GM12878 (cell line): Measurements from ENCODE around the gene ADRA2C. TPM values are rescaled to one million over a fixed set of nuclear protein-coding genes. Genes with fewer than 3 reads are reported as not detected.

Source experiments
- CREB1 ChIP-seq: IDR thresholded peaks from 2 replicates; pipeline ENCODE4 v1.6.1; 2012; ENCODE audit warnings: low read depth, mild to moderate bottlenecking, inconsistent platforms
- CUX1 ChIP-seq: IDR thresholded peaks from 2 replicates; pipeline ENCODE4 v1.6.1; 2012; ENCODE audit warnings: improper control_type of control experiment, low read depth, low read length; ENCODE audit not compliant: insufficient replicate concordance
- EP300 ChIP-seq, 2 experiments: fragments of 150-350 bp in 1 of 2; IDR thresholded peaks; 2 replicates each; pipeline ENCODE4 v1.6.1; 2011 to 2012; ENCODE audit warnings: low read depth in 2 of 2, low read length in 2 of 2, borderline replicate concordance in 1 of 2, improper control_type of control experiment in 1 of 2, inconsistent platforms in 1 of 2; ENCODE audit not compliant: control insufficient read depth in 1 of 2
- IRF5 ChIP-seq: fragments of 450-650 bp; IDR thresholded peaks from 2 replicates; pipeline ENCODE4 v1.6.1; 2017; ENCODE audit warnings: borderline replicate concordance
- POU2F2 ChIP-seq: IDR thresholded peaks from 3 replicates; pipeline ENCODE4 v1.6.1; 2011; ENCODE audit warnings: low read depth, mild to moderate bottlenecking, low read length, borderline replicate concordance
- TCF7 ChIP-seq: IDR thresholded peaks from 2 replicates; pipeline ENCODE4 v1.6.1; 2014; ENCODE audit warnings: antibody characterized with exemption, borderline replicate concordance
- WRNIP1 ChIP-seq: IDR thresholded peaks from 2 replicates; pipeline ENCODE4 v1.6.1; 2011; ENCODE audit warnings: low read depth, low read length, improper control_type of control experiment, borderline replicate concordance
- YY1 ChIP-seq: IDR thresholded peaks from 2 replicates; pipeline ENCODE4 v1.6.1; 2011; ENCODE audit warnings: low read depth, mild to moderate bottlenecking, low read length
- polyA plus RNA-seq, 11 experiments: library from polyadenylated mRNA; depleted of rRNA in 4 of 11; unstranded in 6 of 11; stranded (reverse) in 5 of 11; fragments of >200 nt; fragmentation: Nextera tagmentation in 4 of 11; fragmentation: Illumina TruSeq in 1 of 11; extraction: Ambion mirVana in 4 of 11; extraction: Trizol in 1 of 11; gene quantifications; 1 replicate in 1 of 11; 2 replicates in 10 of 11; pipeline versions ENCODE4 v1.2.1 to v1.2.3, GENCODE V29; 2011 to 2016; ENCODE audit warnings: inconsistent platforms in 2 of 11, missing spikeins in 2 of 11, low read depth in 1 of 11
- total RNA-seq, 4 experiments: library from RNA; depleted of rRNA in 3 of 4; stranded (reverse); fragments of >200 nt in 3 of 4; fragmentation: Illumina TruSeq in 1 of 4; extraction: Trizol in 1 of 4; gene quantifications; 2 replicates each; pipeline versions ENCODE4 v1.2.1 to v1.2.3, GENCODE V29; 2013 to 2021

Gene ADRA2C
- total and polyA plus RNA-seq, 10 of the 15 experiments (the other 5 are each of a cell fraction or from before 2014, with no cell fraction given), result 0.15 TPM; not detected in 9

DNA sequence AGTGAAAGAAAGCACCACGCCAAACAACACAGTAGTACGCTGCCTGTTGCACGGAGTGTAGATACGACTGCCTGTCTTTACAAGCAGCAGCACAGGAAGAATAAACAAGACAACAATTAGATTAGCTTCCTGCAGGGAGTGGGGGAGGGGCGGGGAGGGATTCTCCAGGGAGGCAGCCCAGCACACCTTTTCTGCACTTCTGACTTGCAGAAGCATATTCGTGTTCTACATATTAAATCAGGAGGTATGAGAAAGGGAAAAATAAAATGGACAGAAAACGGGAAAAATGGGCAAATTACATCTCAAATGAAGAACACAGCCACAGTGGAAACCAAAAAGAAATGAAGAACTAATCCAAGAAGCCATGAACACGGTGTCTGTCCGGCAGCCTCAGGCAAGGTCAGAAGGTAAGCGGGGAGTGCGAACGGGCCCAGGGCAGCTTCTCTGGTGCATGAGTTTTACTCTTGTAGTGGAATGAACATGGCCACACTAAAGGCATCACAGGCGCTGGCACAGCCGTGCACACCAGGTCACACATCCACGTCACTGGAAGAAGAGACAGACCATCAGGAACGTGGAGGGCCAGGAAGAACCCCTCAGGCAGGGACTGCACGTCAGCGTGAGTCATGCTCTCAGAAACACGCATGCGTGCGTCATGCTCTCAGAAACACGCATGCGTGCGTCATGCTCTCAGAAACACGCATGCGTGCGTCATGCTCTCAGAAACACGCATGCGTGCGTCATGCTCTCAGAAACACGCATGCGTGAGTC lies 20.1 kb upstream of the ADRA2C start (continued):
- TF ChIP-seq EP300 (IDR thresholded peaks at IDR 0.05; ENCODE audit: borderline replicate concordance in 1 of 2, control insufficient read depth in 1 of 2, low read depth in 2 of 2, low read length in 2 of 2) (no peak), POU2F2 (no peak), WRNIP1 (no peak), IRF5 (no peak), CREB1 (no peak), YY1 (no peak), TCF7 (no peak), CUX1 (no peak)
